ENCODE data around the gene ALOX12. TPM values are rescaled to one million over a fixed set of nuclear protein-coding genes. Genes with fewer than 3 reads are reported as not detected.
"Not testable (repeated sequence)": the region's sequence is repeated elsewhere in the genome, so short reads cannot be mapped to it uniquely, and the experiment has no call there.

Gene ALOX12
- total RNA-seq = under 0.01 TPM
- 0.32 TPM for polyA plus RNA-seq
- long read RNA-seq, donor 1 = 0 reads
- long read RNA-seq, donor 2 = 0 reads
- long read RNA-seq, donor 3 = 0 reads
- long read RNA-seq, donor 4 = 0 reads
- long read RNA-seq, donor 5 = 0 reads
- long read RNA-seq, donor 6, partial matches to known transcripts = 5 of 5 reads
- long read RNA-seq, donor 6, other reads (novel, unspliced or antisense) = 0 of 5 reads
- long read RNA-seq, donor 7, partial matches to known transcripts = 0 of 1 reads
- long read RNA-seq, donor 7, other reads (novel, unspliced or antisense) = 0 of 1 reads
- long read RNA-seq, donor 8 = 0 reads
- long read RNA-seq, donor 9 = 0 reads
- long read RNA-seq, donor 10 = 0 reads

- 53% methylated on average over 64 of the region's 64 CpGs for WGBS
- peaks cover 23 to 43% of the 10 kb centered on the region in 2 donors for H3K36me3 ChIP-seq (ENCODE audit: control insufficient read depth in 2 of 2, insufficient read depth in 2 of 2, low read length in 1 of 2)
- H3K4me3 ChIP-seq (ENCODE audit: low read length in 2 of 2) = no peak within 1 kb of the TSS
- no peak within 1 kb of the TSS for H3K27ac ChIP-seq (ENCODE audit: low read depth in 1 of 2, low read length in 1 of 2)
- DNase-seq (ENCODE audit: low read depth in 6 of 9, low spot score in 9 of 9) = no peak
- peaks cover 0 to 1% of the 10 kb centered on the region in 2 donors for H3K9me3 ChIP-seq (ENCODE audit: control insufficient read depth in 2 of 2, insufficient read depth in 1 of 2, low read length in 1 of 2)
- peaks cover 0 to 18% of the 10 kb centered on the region in 2 donors for H3K27me3 ChIP-seq (ENCODE audit: control insufficient read depth in 2 of 2, insufficient read depth in 1 of 2, low read length in 1 of 2)
- H3K4me1 ChIP-seq (ENCODE audit: control insufficient read depth in 2 of 2, insufficient read depth in 2 of 2, low read length in 2 of 2) = no peaks in the 10 kb centered on the region
These were observed at the start of gene ALOX12 for GRCh38 chr17:6995500-6996255. TSS of gene ALOX12 (plus strand) at chr17:6996049. CDS start at chr17:6996118, 69 bp downstream.

- DNase-seq (ENCODE audit: low read depth in 6 of 9, low spot score in 9 of 9) = no peak
- 94% methylated on average over 2 of the region's 2 CpGs for WGBS
- Histone ChIP-seq H3K9me3 (ENCODE audit: control insufficient read depth in 2 of 2, insufficient read depth in 1 of 2, low read length in 1 of 2) (no peaks in the 10 kb centered on the region), H3K36me3 (ENCODE audit: control insufficient read depth in 2 of 2, insufficient read depth in 2 of 2, low read length in 1 of 2) (no peaks in the 10 kb centered on the region), H3K4me1 (ENCODE audit: control insufficient read depth in 2 of 2, insufficient read depth in 2 of 2, low read length in 2 of 2) (no peaks in the 10 kb centered on the region), H3K27me3 (ENCODE audit: control insufficient read depth in 2 of 2, insufficient read depth in 1 of 2, low read length in 1 of 2) (no peaks in the 10 kb centered on the region), H3K4me3 (ENCODE audit: low read length in 2 of 2) (no peak overlapping the region), H3K27ac (ENCODE audit: low read depth in 1 of 2, low read length in 1 of 2) (no peak overlapping the region)
These were observed 48.1 kb upstream of the ALOX12 start for GRCh38 chr17:6947745-6948144.

GRCh38 chr17:6948562-6948961 is 47.3 kb upstream of the ALOX12 start:
- 38% methylated on average over 5 of the region's 5 CpGs for WGBS
- no peak overlapping the region for H3K27ac ChIP-seq (ENCODE audit: low read depth in 1 of 2, low read length in 1 of 2)
- no peaks in the 10 kb centered on the region for H3K36me3 ChIP-seq (ENCODE audit: control insufficient read depth in 2 of 2, insufficient read depth in 2 of 2, low read length in 1 of 2)
- no peak for DNase-seq (ENCODE audit: low read depth in 6 of 9, low spot score in 9 of 9)
- no peaks in the 10 kb centered on the region for H3K9me3 ChIP-seq (ENCODE audit: control insufficient read depth in 2 of 2, insufficient read depth in 1 of 2, low read length in 1 of 2)
- no peak overlapping the region for H3K4me3 ChIP-seq (ENCODE audit: low read length in 2 of 2)
- no peaks in the 10 kb centered on the region for H3K27me3 ChIP-seq (ENCODE audit: control insufficient read depth in 2 of 2, insufficient read depth in 1 of 2, low read length in 1 of 2)
- H3K4me1 ChIP-seq (ENCODE audit: control insufficient read depth in 2 of 2, insufficient read depth in 2 of 2, low read length in 2 of 2) = no peaks in the 10 kb centered on the region

- 87% methylated on average over 3 of the region's 3 CpGs for WGBS
- no peaks in the 10 kb centered on the region for H3K27me3 ChIP-seq (ENCODE audit: control insufficient read depth in 2 of 2, insufficient read depth in 1 of 2, low read length in 1 of 2)
- no peaks in the 10 kb centered on the region for H3K9me3 ChIP-seq (ENCODE audit: control insufficient read depth in 2 of 2, insufficient read depth in 1 of 2, low read length in 1 of 2)
- no peak overlapping the region for H3K4me3 ChIP-seq (ENCODE audit: low read length in 2 of 2)
- H3K36me3 ChIP-seq (ENCODE audit: control insufficient read depth in 2 of 2, insufficient read depth in 2 of 2, low read length in 1 of 2) = no peaks in the 10 kb centered on the region
- no peaks in the 10 kb centered on the region for H3K4me1 ChIP-seq (ENCODE audit: control insufficient read depth in 2 of 2, insufficient read depth in 2 of 2, low read length in 2 of 2)
- DNase-seq (ENCODE audit: low read depth in 6 of 9, low spot score in 9 of 9) = no peak
- no peak overlapping the region for H3K27ac ChIP-seq (ENCODE audit: low read depth in 1 of 2, low read length in 1 of 2)
These were observed 46.9 kb upstream of the ALOX12 start for GRCh38 chr17:6948976-6949375.

GRCh38 chr17:6950938-6951337 is 44.9 kb upstream of the ALOX12 start:
- H3K36me3 ChIP-seq (ENCODE audit: control insufficient read depth in 2 of 2, insufficient read depth in 2 of 2, low read length in 1 of 2); DNase-seq (ENCODE audit: low read depth in 6 of 9, low spot score in 9 of 9); H3K4me3 ChIP-seq (ENCODE audit: low read length in 2 of 2); H3K9me3 ChIP-seq (ENCODE audit: control insufficient read depth in 2 of 2, insufficient read depth in 1 of 2, low read length in 1 of 2); H3K27ac ChIP-seq (ENCODE audit: low read depth in 1 of 2, low read length in 1 of 2); H3K27me3 ChIP-seq (ENCODE audit: control insufficient read depth in 2 of 2, insufficient read depth in 1 of 2, low read length in 1 of 2); H3K4me1 ChIP-seq (ENCODE audit: control insufficient read depth in 2 of 2, insufficient read depth in 2 of 2, low read length in 2 of 2): not testable (repeated sequence)
- 92% methylated on average over 2 of the region's 2 CpGs for WGBS

GRCh38 chr17:6953689-6954088 is 42.2 kb upstream of the ALOX12 start:
- H3K36me3 ChIP-seq (ENCODE audit: control insufficient read depth in 2 of 2, insufficient read depth in 2 of 2, low read length in 1 of 2) = no peaks in the 10 kb centered on the region
- no peak overlapping the region for H3K4me3 ChIP-seq (ENCODE audit: low read length in 2 of 2)
- no peak overlapping the region for H3K27ac ChIP-seq (ENCODE audit: low read depth in 1 of 2, low read length in 1 of 2)
- no peaks in the 10 kb centered on the region for H3K27me3 ChIP-seq (ENCODE audit: control insufficient read depth in 2 of 2, insufficient read depth in 1 of 2, low read length in 1 of 2)
- H3K9me3 ChIP-seq (ENCODE audit: control insufficient read depth in 2 of 2, insufficient read depth in 1 of 2, low read length in 1 of 2) = no peaks in the 10 kb centered on the region
- 97% methylated on average over 5 of the region's 5 CpGs for WGBS
- H3K4me1 ChIP-seq (ENCODE audit: control insufficient read depth in 2 of 2, insufficient read depth in 2 of 2, low read length in 2 of 2) = no peaks in the 10 kb centered on the region
- no peak for DNase-seq (ENCODE audit: low read depth in 6 of 9, low spot score in 9 of 9)

- H3K4me3 ChIP-seq (ENCODE audit: low read length in 2 of 2) = no peak overlapping the region
- H3K9me3 ChIP-seq (ENCODE audit: control insufficient read depth in 2 of 2, insufficient read depth in 1 of 2, low read length in 1 of 2) = no peaks in the 10 kb centered on the region
- 86% methylated on average over 3 of the region's 3 CpGs for WGBS
These were observed 36.1 kb upstream of the ALOX12 start for GRCh38 chr17:6959700-6960099.

DNA sequence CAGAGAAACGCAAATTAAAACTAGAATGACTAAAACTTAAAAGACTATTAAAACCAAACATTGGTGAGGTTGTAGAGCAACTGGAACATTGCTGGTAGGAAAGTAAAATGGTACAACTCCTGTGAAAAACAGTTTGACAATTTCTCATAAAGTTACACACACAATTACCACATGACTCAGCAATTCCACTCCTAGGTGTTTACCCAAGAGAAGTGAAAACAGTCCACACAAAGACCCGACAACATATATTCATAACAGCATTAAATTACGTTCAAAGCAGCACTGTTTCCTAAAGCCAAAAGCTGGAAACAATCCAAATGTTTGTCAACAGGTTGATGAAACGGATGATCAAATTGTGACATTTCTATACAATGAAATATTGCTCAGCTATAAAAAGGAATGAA is 26.5 kb upstream of the ALOX12 start:
- WGBS = 92% methylated on average over 4 of the region's 4 CpGs
- H3K27ac ChIP-seq (ENCODE audit: low read depth in 1 of 2, low read length in 1 of 2) = no peak overlapping the region
- no peaks in the 10 kb centered on the region for H3K36me3 ChIP-seq (ENCODE audit: control insufficient read depth in 2 of 2, insufficient read depth in 2 of 2, low read length in 1 of 2)
- no peaks in the 10 kb centered on the region for H3K9me3 ChIP-seq (ENCODE audit: control insufficient read depth in 2 of 2, insufficient read depth in 1 of 2, low read length in 1 of 2)
- no peaks in the 10 kb centered on the region for H3K27me3 ChIP-seq (ENCODE audit: control insufficient read depth in 2 of 2, insufficient read depth in 1 of 2, low read length in 1 of 2)
- DNase-seq (ENCODE audit: low read depth in 6 of 9, low spot score in 9 of 9) = no peak
- H3K4me3 ChIP-seq (ENCODE audit: low read length in 2 of 2) = no peak overlapping the region
- no peaks in the 10 kb centered on the region for H3K4me1 ChIP-seq (ENCODE audit: control insufficient read depth in 2 of 2, insufficient read depth in 2 of 2, low read length in 2 of 2)

More at GRCh38 chr17:6959700-6960099, 36.1 kb upstream of the ALOX12 start:
- Histone ChIP-seq H3K27ac (ENCODE audit: low read depth in 1 of 2, low read length in 1 of 2) (no peak overlapping the region), H3K36me3 (ENCODE audit: control insufficient read depth in 2 of 2, insufficient read depth in 2 of 2, low read length in 1 of 2) (no peaks in the 10 kb centered on the region), H3K27me3 (ENCODE audit: control insufficient read depth in 2 of 2, insufficient read depth in 1 of 2, low read length in 1 of 2) (no peaks in the 10 kb centered on the region), H3K4me1 (ENCODE audit: control insufficient read depth in 2 of 2, insufficient read depth in 2 of 2, low read length in 2 of 2) (no peaks in the 10 kb centered on the region)
- DNase-seq (ENCODE audit: low read depth in 6 of 9, low spot score in 9 of 9) = no peak

- WGBS = 93% methylated on average over 2 of the region's 2 CpGs
- H3K27ac ChIP-seq (ENCODE audit: low read depth in 1 of 2, low read length in 1 of 2) = no peak overlapping the region
These were observed 24.9 kb upstream of the ALOX12 start for GRCh38 chr17:6970992-6971391.

More at GRCh38 chr17:6970992-6971391, 24.9 kb upstream of the ALOX12 start:
- H3K4me1 ChIP-seq (ENCODE audit: control insufficient read depth in 2 of 2, insufficient read depth in 2 of 2, low read length in 2 of 2) = no peaks in the 10 kb centered on the region
- H3K27me3 ChIP-seq (ENCODE audit: control insufficient read depth in 2 of 2, insufficient read depth in 1 of 2, low read length in 1 of 2) = no peaks in the 10 kb centered on the region
- no peak overlapping the region for H3K4me3 ChIP-seq (ENCODE audit: low read length in 2 of 2)
- no peak for DNase-seq (ENCODE audit: low read depth in 6 of 9, low spot score in 9 of 9)
- H3K9me3 ChIP-seq (ENCODE audit: control insufficient read depth in 2 of 2, insufficient read depth in 1 of 2, low read length in 1 of 2) = no peaks in the 10 kb centered on the region
- no peaks in the 10 kb centered on the region for H3K36me3 ChIP-seq (ENCODE audit: control insufficient read depth in 2 of 2, insufficient read depth in 2 of 2, low read length in 1 of 2)
